Activated T-helper 2 cell treated with anti-CD3 and anti-CD28 coated beads, Interferon-gamma antibody, Interleukin-2, Interleukin-4, amounts not matched to agents 10 μg/mL and 5 μg/mL and 100 μg/mL, durations not matched to agents 14 hours and 24 hours and 36 hours (primary cell): ENCODE results near the gene AKT1. TPM values are rescaled to one million over a fixed set of nuclear protein-coding genes. Genes with fewer than 3 reads are reported as not detected.

Source experiments
- DNase-seq: peaks from one replicate; pipeline ENCODE4 v3.0.0; 2021; ENCODE audit warnings: low spot score
- H3K27ac Mint-ChIP-seq: one replicate; pipeline ENCODE4 v1.8.0; 2021; ENCODE audit warnings: mixed read lengths
- H3K27me3 Mint-ChIP-seq: one replicate; pipeline ENCODE4 v1.8.0; 2021; ENCODE audit warnings: low read depth, mixed read lengths
- H3K36me3 Mint-ChIP-seq: one replicate; pipeline ENCODE4 v1.8.0; 2021; ENCODE audit warnings: low read depth, mixed read lengths
- H3K4me1 Mint-ChIP-seq: one replicate; pipeline ENCODE4 v1.8.0; 2021; ENCODE audit warnings: low read depth, mixed read lengths
- H3K4me3 Mint-ChIP-seq: one replicate; pipeline ENCODE4 v1.8.0; 2021; ENCODE audit warnings: low read depth, mild to moderate bottlenecking, moderate library complexity, mixed read lengths
- H3K9me3 Mint-ChIP-seq: one replicate; pipeline ENCODE4 v1.8.0; 2021; ENCODE audit warnings: mixed read lengths
- intact Hi-C: fragments of 100-400 bp; cut with micrococcal nuclease; formaldehyde crosslinking; loops from one replicate; pipeline ENCODE4 v1.15.1; 2023
- total RNA-seq: library from RNA; stranded (reverse); gene quantifications from 2 replicates; pipeline ENCODE4 v1.2.3, GENCODE V29; 2022

Gene AKT1
- total RNA-seq, 1 donor from 2014 or later, result 145 TPM

GRCh38 chr14:104800771-104801519, 5.4 kb upstream of the AKT1 start, which contains the start of gene ZBTB42:
ZBTB42 (plus strand) TSS chr14:104801101; CDS start chr14:104801198, 97 bp downstream.
- Mint-ChIP-seq H3K36me3 (no peaks in the 10 kb centered on the region), H3K4me3 (peak within 1 kb of the TSS; percentile 86), H3K27ac (peak within 1 kb of the TSS; percentile 52), H3K27me3 (peaks cover 2% of the 10 kb centered on the region), H3K9me3 (no peaks in the 10 kb centered on the region), H3K4me1 (peaks cover 13% of the 10 kb centered on the region)
- peak; percentile 77 for DNase-seq
- intact Hi-C loops, result loop anchor here (1.0 kb wide), 1 partner anchor 25 kb away; no protein-coding TSS in a partner anchor

GRCh38 chr14:104800015-104800770, 4.6 kb upstream of the AKT1 start:
- H3K9me3 Mint-ChIP-seq, result no peaks in the 10 kb centered on the region
- DNase-seq, result peak; percentile 73
- no peak overlapping the region for H3K27ac Mint-ChIP-seq
- H3K27me3 Mint-ChIP-seq, result peaks cover 2% of the 10 kb centered on the region
- peak overlapping the region; percentile 41 for H3K4me3 Mint-ChIP-seq
- peaks cover 14% of the 10 kb centered on the region for H3K4me1 Mint-ChIP-seq
- no peaks in the 10 kb centered on the region for H3K36me3 Mint-ChIP-seq
- intact Hi-C loops, result no loop called here

- no peaks in the 10 kb centered on the region for H3K9me3 Mint-ChIP-seq
- DNase-seq, result no peak
- no peaks in the 10 kb centered on the region for H3K36me3 Mint-ChIP-seq
- H3K27ac Mint-ChIP-seq, result peak overlapping the region; percentile 57
- peak overlapping the region; percentile 41 for H3K4me3 Mint-ChIP-seq
- peaks cover 16% of the 10 kb centered on the region for H3K4me1 Mint-ChIP-seq
- peaks cover 2% of the 10 kb centered on the region for H3K27me3 Mint-ChIP-seq
- intact Hi-C loops, result loop anchor here (10.0 kb wide), 1 partner anchor 685 kb away; the partner anchor contains the start of gene CRIP1
Observed at GRCh38 chr14:104799244-104800014, 3.9 kb upstream of the AKT1 start.

- Mint-ChIP-seq H3K27me3 (peaks cover 2% of the 10 kb centered on the region), H3K27ac (peak overlapping the region; percentile 9), H3K9me3 (no peaks in the 10 kb centered on the region), H3K36me3 (peaks cover 4% of the 10 kb centered on the region), H3K4me3 (peak overlapping the region; percentile 30), H3K4me1 (peaks cover 21% of the 10 kb centered on the region)
- no peak for DNase-seq
- intact Hi-C loops, result loop anchor here (10.0 kb wide), 1 partner anchor 686 kb away; the partner anchor contains the start of gene CRIP1
Observed at GRCh38 chr14:104798300-104799243, 3.0 kb upstream of the AKT1 start.

- Mint-ChIP-seq H3K27ac (no peak overlapping the region), H3K27me3 (peaks cover 2% of the 10 kb centered on the region), H3K4me3 (peak overlapping the region; percentile 52), H3K36me3 (peaks cover 15% of the 10 kb centered on the region), H3K4me1 (peaks cover 27% of the 10 kb centered on the region), H3K9me3 (no peaks in the 10 kb centered on the region)
- intact Hi-C loops, result loop anchor here (10.0 kb wide), 1 partner anchor 687 kb away; the partner anchor contains the start of gene CRIP1
- DNase-seq, result no peak
Observed at GRCh38 chr14:104797115-104798044, 1.8 kb upstream of the AKT1 start.

- Mint-ChIP-seq H3K27me3 (peaks cover 2% of the 10 kb centered on the region), H3K36me3 (peaks cover 15% of the 10 kb centered on the region), H3K9me3 (no peaks in the 10 kb centered on the region), H3K27ac (peak overlapping the region; percentile 68), H3K4me3 (peak overlapping the region; percentile 68), H3K4me1 (peaks cover 27% of the 10 kb centered on the region)
- intact Hi-C loops, result loop anchor here (10.0 kb wide), 1 partner anchor 688 kb away; the partner anchor contains the start of gene CRIP1
- DNase-seq, result no peak
Observed at GRCh38 chr14:104796687-104797081, 1.1 kb upstream of the AKT1 start.

GRCh38 chr14:104795781-104796686, 486 bp upstream of the AKT1 start:
- Mint-ChIP-seq H3K4me1 (peaks cover 25% of the 10 kb centered on the region), H3K27ac (peak overlapping the region; percentile 68), H3K9me3 (no peaks in the 10 kb centered on the region), H3K27me3 (peaks cover 2% of the 10 kb centered on the region), H3K36me3 (peaks cover 21% of the 10 kb centered on the region), H3K4me3 (peak overlapping the region; percentile 68)
- DNase-seq, result no peak
- intact Hi-C loops, result loop anchor here (2.0 to 10.0 kb wide), 2 partner anchors 43 to 689 kb away; partner anchors contain the start of genes CRIP1 and SIVA1

GRCh38 chr14:104794631-104794992, 936 bp downstream of the AKT1 start:
- no peak for DNase-seq
- Mint-ChIP-seq H3K9me3 (no peaks in the 10 kb centered on the region), H3K4me3 (peak overlapping the region; percentile 87), H3K4me1 (peaks cover 24% of the 10 kb centered on the region), H3K27ac (peak overlapping the region; percentile 56), H3K36me3 (peaks cover 29% of the 10 kb centered on the region), H3K27me3 (no peaks in the 10 kb centered on the region)
- intact Hi-C loops, result loop anchor here (2.0 to 10.0 kb wide), 2 partner anchors 42 to 690 kb away; partner anchors contain the start of genes CRIP1 and SIVA1

- peak overlapping the region; percentile 87 for H3K4me3 Mint-ChIP-seq
- H3K27ac Mint-ChIP-seq, result peak overlapping the region; percentile 56
- peaks cover 21% of the 10 kb centered on the region for H3K4me1 Mint-ChIP-seq
- H3K27me3 Mint-ChIP-seq, result no peaks in the 10 kb centered on the region
- peaks cover 31% of the 10 kb centered on the region for H3K36me3 Mint-ChIP-seq
- H3K9me3 Mint-ChIP-seq, result no peaks in the 10 kb centered on the region
- intact Hi-C loops, result loop anchor here (2.0 to 10.0 kb wide), 2 partner anchors 41 to 691 kb away; partner anchors contain the start of genes CRIP1 and SIVA1
- no peak for DNase-seq
Observed at GRCh38 chr14:104794099-104794498, 1.4 kb downstream of the AKT1 start.

- Mint-ChIP-seq H3K9me3 (no peaks in the 10 kb centered on the region), H3K36me3 (peaks cover 31% of the 10 kb centered on the region), H3K27ac (no peak overlapping the region), H3K4me1 (peaks cover 21% of the 10 kb centered on the region), H3K27me3 (no peaks in the 10 kb centered on the region), H3K4me3 (peak overlapping the region; percentile 87)
- no peak for DNase-seq
- intact Hi-C loops, result loop anchor here (10.0 kb wide), 1 partner anchor 691 kb away; the partner anchor contains the start of gene CRIP1
Observed at GRCh38 chr14:104793703-104793959, 1.9 kb downstream of the AKT1 start.
